NAMALWA (cell line): ENCODE data around the gene MACROH2A1.

Experiments used
- DNase-seq: peaks from one replicate; pipeline ENCODE4 v3.0.0-alpha.2; 2015; ENCODE audit warnings: low spot score

The MACROH2A1 gene

DNA sequence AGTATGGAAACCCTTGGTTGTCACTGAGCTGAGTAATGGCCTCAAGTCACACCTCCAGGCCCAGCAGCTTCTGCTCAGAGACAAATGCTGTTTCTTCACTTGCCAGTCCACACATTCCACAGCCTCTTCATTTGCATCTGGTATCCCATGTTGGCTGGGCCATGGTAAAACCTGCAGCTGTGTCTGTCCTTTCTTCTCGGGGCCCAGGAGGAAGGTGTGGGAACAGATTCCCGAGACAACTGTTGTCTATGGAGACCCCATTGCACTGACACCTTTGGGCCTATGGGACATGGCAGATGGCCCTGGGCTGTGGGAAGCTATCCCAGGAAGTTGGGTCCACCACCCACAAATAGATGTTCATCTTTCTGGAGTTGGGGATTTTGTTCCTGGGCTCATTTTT lies 85.1 kb downstream of the MACROH2A1 start:
- DNase-seq = no peak

DNA sequence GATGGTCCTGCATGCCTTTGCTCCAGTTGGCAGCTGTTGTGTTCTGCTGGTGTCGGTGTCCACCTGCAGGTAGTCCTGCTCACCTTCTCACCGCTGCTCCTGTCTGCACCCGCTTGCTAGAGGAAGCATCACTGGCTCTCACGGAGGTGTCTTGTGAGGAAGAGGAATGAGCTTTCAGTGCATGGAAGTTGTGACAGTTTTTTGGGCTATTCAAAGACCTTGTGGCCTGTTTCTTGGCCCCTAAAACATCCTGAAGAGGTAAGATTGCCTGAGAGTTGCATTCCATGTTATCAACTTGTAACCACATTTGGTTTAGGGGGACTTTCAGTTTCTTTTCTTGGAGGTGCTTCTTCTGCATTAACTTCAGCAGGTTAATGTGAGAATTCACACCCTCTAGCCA lies 85.6 kb downstream of the MACROH2A1 start:
- no peak for DNase-seq

DNA sequence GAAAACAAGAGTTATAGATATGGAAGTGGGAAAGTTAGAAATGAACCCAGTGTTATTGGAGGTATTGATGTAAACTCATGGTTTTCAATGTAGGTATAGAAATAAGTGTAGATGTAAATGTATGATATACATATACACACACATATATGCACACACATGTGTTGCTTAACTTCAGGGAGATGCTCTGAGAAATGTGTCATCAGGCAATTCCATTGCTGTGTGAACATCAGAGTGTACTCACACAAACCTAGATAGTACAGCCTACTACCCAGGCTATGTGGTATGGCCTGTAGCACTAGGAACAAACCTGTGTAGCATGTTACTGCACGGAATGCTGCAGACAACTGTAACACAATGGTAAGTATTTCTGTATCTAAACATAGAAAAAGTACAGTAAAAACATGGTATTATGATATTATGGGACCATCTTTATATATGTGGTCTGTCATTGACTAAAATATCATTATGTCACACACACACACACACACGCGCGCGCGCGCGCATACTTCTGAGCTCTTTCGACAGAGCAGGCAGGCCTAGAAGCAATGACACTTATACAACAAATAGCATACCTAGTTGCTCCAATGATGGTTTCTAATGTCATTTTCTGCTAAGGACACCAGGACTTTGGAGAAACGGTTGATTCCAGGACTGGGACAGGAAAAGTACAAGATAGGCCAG lies 86.6 kb downstream of the MACROH2A1 start:
- DNase-seq = no peak

DNA sequence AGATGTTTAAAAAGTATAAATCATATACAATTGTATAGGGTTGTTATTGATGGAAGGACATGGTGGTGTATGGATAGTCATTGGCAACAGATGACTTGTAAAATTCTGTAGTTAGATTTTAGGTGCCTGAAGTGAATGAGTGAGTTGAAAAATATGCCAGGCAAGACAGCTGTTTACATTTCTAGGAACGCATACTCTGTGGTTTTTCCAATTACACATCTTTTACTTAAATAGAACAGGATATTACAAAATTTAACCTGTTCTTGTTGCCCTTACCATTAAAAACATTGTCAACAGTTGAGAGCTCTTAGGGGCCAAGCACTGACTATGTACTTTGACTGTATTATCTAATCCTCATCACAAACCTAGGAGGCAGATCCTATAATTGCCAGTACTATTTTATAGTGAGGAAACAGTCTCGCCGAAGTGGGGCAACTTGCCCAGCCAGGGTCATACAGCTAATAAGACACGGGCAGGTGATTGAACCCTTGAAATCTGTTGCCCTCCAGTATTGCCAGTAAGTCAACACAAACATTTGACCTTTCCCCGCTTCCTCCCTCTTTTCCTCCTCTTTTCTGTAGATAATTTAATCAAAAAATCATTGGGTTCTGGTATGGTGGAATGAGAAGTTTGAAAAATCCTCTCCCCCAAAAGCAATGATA lies 88.6 kb downstream of the MACROH2A1 start:
- DNase-seq = no peak

DNA sequence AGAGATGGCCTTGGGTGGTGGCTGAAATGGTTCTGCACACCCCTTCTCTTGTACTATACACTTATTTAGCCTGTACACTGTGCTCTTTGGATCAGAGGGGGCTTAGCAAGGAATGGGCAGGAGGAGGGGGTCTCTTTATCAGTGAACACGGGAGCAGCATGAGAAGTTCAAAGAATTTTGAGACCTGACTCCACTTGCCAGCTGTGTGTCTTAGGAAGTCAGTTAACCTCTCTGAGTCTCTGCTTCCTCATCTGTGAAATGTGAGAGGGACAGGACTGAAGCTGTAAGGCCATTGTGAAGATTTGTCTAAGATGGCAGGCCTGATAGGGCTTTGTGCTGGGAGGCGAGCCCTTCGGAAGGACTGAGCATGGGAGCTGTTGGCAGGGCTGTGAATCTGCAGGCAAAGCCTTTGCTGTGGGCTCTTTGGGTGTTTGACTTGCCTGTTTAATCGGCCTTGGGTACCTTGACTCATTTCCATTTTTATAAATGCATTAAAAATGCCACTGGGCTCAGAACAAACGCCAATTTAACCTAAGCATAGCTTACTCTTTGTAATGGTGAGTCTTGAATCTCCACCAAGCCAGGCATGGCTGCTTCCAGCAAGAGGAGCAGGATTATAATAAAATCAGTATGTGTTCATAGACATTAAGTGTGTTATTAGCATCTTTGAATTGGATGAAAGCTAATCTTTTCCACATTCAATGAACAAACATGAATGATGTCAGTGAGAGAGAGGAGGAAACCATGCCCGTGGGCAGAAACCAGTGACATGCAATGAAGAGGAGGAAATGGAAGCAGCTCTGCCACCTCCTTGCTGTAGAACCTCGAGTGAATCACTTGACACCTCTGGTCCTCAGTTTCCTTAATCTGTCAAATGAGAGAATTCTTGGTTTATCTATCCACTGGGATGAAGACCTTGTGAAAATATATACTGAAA lies 89.4 kb downstream of the MACROH2A1 start:
- no peak for DNase-seq

DNA sequence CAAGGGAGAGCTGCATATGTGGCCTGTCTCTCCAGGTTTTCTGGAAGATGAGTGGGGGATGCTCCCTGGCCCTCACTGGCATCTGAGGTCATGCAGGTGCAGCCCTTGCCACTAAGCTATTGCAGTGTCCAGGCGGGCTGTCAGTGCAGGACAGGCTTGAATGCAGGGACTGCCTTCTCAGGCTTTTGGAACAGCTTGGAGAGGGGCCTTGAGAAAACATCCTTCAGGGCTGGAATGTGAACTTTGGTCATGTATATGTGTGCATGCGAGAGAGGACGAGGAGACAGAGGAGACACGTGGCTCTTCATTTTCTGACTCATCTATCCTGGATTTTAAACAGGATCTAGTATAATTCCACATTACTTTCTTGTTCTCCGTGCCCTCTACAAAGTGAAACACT lies 90.3 kb downstream of the MACROH2A1 start:
- DNase-seq = no peak

DNA sequence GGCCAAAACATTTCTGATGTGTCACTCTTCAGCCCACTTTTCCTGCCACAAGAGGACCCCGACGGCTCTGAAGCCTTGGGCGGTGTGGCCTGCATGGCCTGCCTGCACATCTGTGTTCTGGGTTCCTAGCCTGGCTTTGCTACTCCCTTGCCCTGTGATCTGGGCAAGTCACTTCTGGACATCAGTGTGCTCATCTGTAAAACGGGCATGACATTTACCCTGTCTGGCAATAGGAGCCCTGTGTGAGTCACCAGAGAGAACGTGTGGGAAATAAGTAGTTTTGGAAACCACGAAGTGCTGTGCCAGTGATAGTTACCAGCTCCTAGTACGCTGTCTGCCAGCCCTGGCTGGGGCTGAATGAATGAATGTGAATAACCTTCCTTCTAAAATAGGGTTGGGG lies 90.8 kb downstream of the MACROH2A1 start:
- DNase-seq = no peak

DNA sequence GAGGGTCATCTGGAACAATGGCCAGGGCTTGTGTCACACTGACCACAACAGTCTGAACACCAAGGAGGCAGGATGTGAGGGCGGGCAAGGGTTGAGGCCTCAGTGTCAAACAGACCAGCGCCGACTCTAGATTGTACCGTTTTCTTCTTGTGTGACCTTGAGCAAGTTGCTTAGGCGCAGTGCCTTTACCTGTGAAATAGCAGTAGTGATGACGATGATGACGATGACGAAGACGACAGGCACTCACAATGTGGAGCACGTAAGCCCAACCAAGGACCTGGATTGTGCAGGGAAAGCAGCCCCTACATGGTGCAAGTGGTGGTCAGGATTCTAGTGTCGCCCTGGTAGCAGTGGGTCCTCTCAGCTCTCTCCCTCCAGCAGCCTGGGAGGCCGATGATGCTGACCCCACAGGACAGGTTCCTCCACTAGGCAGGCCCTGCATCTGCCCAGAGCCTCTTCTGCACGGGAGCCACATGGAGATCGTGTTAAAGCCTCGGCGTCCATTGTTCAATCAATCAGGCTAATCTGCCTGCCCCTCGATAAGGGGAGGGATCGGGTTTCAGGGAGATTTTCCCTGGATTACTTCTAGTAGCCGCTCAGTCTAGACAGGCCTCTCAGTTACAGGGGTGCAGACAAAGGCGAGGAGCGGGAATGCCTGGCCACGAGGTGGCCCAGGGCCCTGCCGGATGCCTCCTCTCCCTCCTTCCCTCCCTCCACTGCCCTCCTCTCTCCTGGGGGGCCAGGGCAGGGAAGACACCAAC lies 91.7 kb downstream of the MACROH2A1 start:
- no peak for DNase-seq

DNA sequence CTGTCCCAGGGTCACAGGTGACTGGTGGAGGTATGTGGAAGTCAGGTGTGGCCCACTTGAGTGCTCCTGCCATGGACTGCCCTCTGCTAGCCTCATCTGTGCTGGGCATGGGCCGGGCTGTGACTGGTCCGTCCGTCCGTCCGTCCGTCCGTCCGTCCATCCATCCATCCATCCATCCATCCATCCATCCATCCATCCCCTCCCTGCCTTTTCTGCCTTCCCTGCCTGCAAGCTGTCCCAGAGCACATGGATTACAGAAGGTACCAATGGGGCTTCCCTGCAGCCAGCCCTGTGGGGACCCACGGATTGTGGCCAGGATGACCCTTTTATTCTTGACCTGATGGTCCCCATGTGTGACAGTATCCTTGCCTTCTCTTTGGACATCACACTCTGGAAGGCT lies 92.5 kb downstream of the MACROH2A1 start:
- DNase-seq = no peak

DNA sequence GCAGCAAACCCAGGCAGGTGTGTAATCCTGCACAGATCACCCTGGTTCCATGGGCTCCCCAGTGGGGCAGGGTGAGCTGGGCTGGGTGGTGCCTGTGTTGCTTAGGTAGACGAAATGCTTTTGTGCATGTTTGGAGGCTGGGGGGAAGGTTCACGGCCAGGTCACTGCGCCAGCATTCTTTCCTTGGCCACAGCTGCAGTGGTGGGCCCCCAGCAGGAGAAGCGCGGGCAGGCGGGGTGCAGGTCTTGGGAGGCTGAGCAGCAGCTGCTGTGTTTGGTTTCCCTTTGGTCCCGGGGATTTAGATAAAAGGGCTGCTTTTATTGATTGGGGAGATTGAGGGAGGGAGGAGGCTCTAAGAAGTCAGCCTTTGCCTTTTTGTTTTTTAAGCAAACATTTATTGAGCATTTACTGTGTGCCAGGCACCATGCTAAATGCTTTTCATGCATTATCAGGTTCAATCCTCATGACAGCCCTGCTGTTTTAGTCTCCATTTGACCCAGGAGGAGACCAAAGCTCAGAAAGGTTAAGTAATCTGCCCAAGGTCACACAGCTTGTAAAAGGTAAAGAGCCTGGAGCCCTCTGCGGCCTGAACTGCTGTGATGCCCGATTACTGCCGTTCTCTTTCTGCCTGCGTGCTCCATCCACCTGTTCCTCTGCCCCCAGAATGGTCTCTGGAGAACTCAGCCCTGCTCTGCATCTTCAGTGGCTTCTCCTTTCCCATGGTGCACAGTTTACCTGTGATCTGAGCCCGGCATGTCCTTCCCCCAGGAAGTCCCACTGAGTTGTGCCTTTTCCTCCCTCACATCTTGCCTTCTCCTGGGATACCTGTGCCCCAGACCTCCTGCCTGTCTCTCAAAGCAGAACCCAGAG lies 94.4 kb downstream of the MACROH2A1 start:
- no peak for DNase-seq

DNA sequence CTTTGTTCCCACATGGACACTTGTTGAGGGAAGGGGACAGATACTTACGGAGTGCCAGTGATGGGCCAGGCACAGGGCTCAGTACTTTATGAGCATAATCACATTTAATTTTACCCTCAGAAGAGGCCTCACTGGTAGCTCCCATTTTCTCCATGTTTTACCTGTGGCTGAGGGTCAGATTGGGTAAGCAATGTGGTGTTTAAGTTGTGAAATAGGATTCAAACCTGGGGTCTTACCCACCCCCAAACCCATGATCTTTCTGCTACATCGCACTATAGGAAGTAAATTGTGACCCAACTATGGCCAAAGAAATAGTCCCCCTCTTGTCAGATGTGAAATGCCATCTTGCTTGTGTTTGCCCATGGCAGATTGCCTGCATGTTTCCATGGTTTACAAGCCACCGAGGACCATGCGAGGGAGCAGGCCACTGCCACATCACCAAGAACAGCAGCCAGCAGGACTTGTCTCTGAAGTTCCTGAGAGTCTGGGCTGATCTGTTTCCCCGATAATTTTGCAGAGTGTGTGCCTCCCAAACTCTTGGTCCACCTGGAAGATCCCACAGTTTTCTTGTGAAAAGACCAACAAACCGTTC lies 95.4 kb downstream of the MACROH2A1 start:
- DNase-seq = no peak

DNA sequence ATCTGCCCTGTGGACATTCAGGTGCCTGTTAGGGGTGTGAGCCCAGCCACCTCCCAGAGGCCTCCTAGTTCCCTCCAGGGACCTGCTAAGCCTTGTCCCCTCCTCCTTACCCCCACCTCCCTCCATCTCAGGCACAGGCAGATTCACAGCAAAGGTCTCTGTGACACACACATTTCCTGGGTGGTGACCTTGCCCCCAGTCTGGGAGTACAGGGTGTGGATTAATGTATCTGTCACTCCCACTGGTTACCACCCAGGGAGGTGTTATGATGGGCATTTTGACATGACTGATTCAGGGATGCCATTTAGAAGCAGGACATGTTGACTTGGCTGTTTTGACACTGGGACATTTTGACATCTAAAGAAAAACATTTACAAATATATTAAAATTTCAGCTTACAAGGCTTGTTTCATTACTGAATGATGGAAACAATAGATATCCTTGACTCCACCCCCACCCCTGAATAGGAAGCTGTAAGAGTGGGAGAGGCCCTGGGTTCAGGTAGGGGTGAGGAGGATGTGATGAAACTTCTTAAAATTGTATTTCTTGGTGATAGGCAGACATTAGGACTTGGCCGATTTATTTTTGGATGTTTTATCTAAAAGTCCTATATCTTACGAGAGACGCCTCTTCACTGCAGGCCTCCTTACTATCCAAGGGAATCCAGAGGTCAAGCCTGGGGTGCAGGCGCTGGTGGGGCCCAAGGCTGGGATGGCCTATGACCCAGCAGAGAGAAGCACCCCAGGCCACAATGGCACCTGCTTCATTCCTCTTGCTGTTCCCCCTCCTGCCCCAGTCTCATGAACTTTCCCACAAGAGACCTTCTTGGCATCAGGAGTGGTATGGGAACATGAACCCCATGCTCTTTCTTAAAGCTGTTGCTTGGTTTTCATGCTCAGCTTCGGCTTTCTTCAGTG lies 101.9 kb downstream of the MACROH2A1 start:
- no peak for DNase-seq

DNA sequence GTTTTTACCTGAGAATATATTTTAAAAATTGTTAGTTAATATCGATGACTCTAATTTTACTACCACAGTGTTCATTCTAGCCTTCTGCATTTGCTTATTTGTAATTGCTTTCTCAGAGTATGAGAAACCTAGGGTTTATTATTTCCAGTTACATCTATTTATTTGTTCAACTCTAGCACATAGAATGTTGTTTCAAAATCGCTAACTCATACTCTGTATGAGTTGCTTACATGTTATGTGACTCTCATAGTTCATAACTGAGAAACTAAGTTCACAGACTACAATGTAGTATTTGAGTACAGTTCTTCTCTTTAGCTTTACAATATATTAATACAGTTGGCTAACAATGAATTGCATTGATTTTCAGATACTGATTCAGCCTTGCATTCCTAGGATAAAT lies 103.2 kb downstream of the MACROH2A1 start:
- no peak for DNase-seq

DNA sequence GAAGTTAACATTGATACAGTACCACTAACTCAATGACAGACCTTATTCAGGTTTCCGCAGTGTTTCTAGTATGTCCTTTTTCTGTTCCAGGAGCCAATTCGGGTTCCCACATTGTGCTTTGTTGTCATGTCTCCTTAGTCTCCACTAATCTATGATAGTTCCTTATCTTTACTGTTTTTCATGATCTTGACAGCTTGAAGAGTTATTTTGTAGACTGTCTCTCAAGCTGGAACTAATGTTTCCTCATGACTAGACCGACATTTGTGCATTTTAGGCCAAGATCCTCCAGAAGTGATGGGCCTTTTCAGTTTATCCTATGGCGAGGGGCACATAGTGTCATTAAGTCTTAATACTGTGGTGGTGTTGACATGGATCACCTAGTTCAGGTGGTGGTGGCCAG lies 104.2 kb downstream of the MACROH2A1 start:
- DNase-seq = no peak

DNA sequence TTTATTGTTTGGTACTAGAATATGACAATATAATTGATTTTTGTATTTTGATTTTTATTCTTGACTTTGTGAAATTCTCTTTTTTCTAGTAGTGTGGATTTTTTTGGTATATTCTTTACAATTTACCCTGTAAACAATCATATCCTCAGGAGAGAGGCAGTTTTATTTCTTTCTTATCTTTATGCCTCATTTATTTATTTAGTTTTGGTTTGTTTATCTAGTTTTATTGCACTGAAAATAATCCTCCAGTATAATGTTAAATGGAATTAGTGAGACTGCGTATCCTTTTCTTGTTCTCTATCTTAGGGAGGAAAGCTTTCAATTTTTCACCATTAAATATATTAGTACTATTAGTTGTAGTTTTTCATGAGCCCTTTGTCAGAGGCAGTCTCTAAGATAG lies 109.4 kb downstream of the MACROH2A1 start:
- no peak for DNase-seq

DNA sequence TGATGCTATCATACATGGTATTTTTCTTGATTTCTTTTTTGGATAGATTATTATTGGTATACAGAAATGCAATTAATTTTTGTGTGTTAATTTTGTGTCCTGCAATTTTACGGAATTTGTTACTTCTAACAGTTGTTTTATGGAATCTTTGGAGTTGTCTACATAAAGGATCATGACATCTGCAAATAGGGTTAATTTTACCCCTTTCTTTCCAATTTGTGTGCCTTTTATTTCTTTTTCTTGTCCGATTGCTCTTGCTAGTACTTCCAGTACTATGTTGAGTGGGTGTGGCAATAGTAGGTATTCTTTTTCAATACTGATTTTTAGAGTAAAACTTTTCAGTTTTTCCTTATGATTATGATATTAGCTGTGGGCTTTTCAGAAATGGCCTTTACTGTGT lies 111.5 kb downstream of the MACROH2A1 start:
- no peak for DNase-seq
